K562 (cell line): Measurements from ENCODE around the gene GNGT2. TPM values are rescaled to one million over a fixed set of nuclear protein-coding genes. Genes with fewer than 3 reads are reported as not detected.

Experiments used
- ATAC-seq: fragments of 200-7000 bp; cut with Tn5 transposase; 3 replicates; pipeline ENCODE4 v1.9.1; 2020; ENCODE audit warnings: moderate library complexity
- BruUV-seq: library from RNA; stranded (reverse); fragments of 400-500 nt; replicated peaks from 2 replicates; lab custom pipeline; 2021; lab: Mats Ljungman, UMichigan
- CTCF ChIA-PET: fragments of 300-600 bp; formaldehyde crosslinking; extraction: SDS; loops from one replicate; lab custom pipeline; 2021; ENCODE audit warnings: low intra/inter-chr PET ratio; lab: Yijun Ruan, JAX
- POLR2A ChIA-PET: fragments of 300-600, 350-650 bp; sonication (Branson Sonifier 250); formaldehyde crosslinking; extraction: SDS; loops from one replicate; lab custom pipeline; 2021; ENCODE audit warnings: antibody characterized with exemption, inconsistent platforms; lab: Yijun Ruan, JAX
- DNase-seq, 4 experiments: peaks; one replicate each; pipeline versions ENCODE4 v3.0.0 to v3.0.0-alpha.2; 2011 to 2018; ENCODE audit warnings: low spot score in 3 of 4, mixed read lengths in 3 of 4; ENCODE audit errors: extremely low read depth in 1 of 4
- FAIRE-seq: peaks from 2 replicates; lab custom pipeline; 2011; peaks lifted over from hg19 to GRCh38; lab: Jason Lieb, UNC
- H2AFZ ChIP-seq: 2 replicates; pipeline ENCODE4 v1.6.0; 2011; ENCODE audit warnings: low read depth, low read length, control low read depth, inconsistent platforms
- H3K27ac ChIP-seq: fragments of 200-600 bp; 3 replicates; pipeline ENCODE4 v1.8.0; 2011; ENCODE audit warnings: low read depth, mild to moderate bottlenecking, control low read depth, inconsistent platforms, low read length, moderate library complexity, mixed read lengths; ENCODE audit errors: extremely low read depth
- H3K27me3 ChIP-seq, 2 experiments: fragments of 300-600 bp in 1 of 2; 2 replicates in 1 of 2; 3 replicates in 1 of 2; pipeline versions ENCODE4 v1.6.0 to v1.8.0; 2011; ENCODE audit warnings: inconsistent platforms in 2 of 2, low read length in 2 of 2, mild to moderate bottlenecking in 1 of 2, mixed read lengths in 1 of 2, moderate library complexity in 1 of 2; ENCODE audit not compliant: control insufficient read depth in 2 of 2, insufficient read depth in 2 of 2
- H3K36me3 ChIP-seq: fragments of 300-600 bp; 3 replicates; pipeline ENCODE4 v1.8.0; 2011; ENCODE audit warnings: mild to moderate bottlenecking, low read length, inconsistent platforms; ENCODE audit not compliant: control insufficient read depth, insufficient read depth
- H3K4me1 ChIP-seq, 2 experiments: fragments of 200-600 bp in 1 of 2; replicated peaks in 1 of 2; 2 replicates in 1 of 2; 3 replicates in 1 of 2; pipeline versions ENCODE4 v1.5.1 to v1.8.0; 2011; ENCODE audit warnings: inconsistent platforms in 2 of 2, low read length in 2 of 2, mild to moderate bottlenecking in 1 of 2, mixed read lengths in 1 of 2, moderate library complexity in 1 of 2; ENCODE audit not compliant: control insufficient read depth in 2 of 2, insufficient read depth in 2 of 2
- H3K4me2 ChIP-seq: 2 replicates; pipeline ENCODE4 v1.6.1; 2011; ENCODE audit warnings: low read length, control low read depth, inconsistent platforms, mixed read lengths; ENCODE audit not compliant: insufficient read depth
- H3K4me3 ChIP-seq: fragments of 200-600 bp; sonication (generic), shearing (Covaris generic); 2 replicates; pipeline ENCODE4 v1.5.1; 2016; ENCODE audit warnings: control low read depth, inconsistent platforms
- H3K79me2 ChIP-seq: fragments of 200-600 bp; 3 replicates; pipeline ENCODE4 v1.8.0; 2011; ENCODE audit warnings: low read length, inconsistent platforms; ENCODE audit not compliant: control insufficient read depth, insufficient read depth
- H3K9ac ChIP-seq, 2 experiments: 2 replicates each; pipeline versions ENCODE4 v1.6.0 to v1.6.1; 2011; ENCODE audit warnings: low read depth in 2 of 2, low read length in 2 of 2, control low read depth in 1 of 2, inconsistent platforms in 1 of 2, mild to moderate bottlenecking in 1 of 2, mixed read lengths in 1 of 2; ENCODE audit not compliant: insufficient read depth in 1 of 2
- H3K9me1 ChIP-seq: one replicate; pipeline ENCODE4 v1.6.0; 2011; ENCODE audit warnings: inconsistent platforms, mild to moderate bottlenecking, low read length, moderate library complexity; ENCODE audit not compliant: control insufficient read depth, insufficient read depth
- H3K9me3 ChIP-seq: replicated peaks from 2 replicates; pipeline ENCODE4 v1.5.1; 2011; ENCODE audit warnings: low read depth, low read length, inconsistent platforms; ENCODE audit not compliant: control insufficient read depth, insufficient read depth
- H4K20me1 ChIP-seq: replicated peaks from 2 replicates; pipeline ENCODE4 v1.6.1; 2011; ENCODE audit warnings: low read length, inconsistent platforms, mixed read lengths; ENCODE audit not compliant: control insufficient read depth, insufficient read depth
- C11orf30 ChIP-seq: fragments of 450-650 bp; IDR thresholded peaks from 2 replicates; pipeline ENCODE4 v1.6.1; 2016; ENCODE audit warnings: low read depth, mild to moderate bottlenecking
- CREB1 ChIP-seq, 2 experiments: sonication (generic) in 1 of 2; formaldehyde crosslinking in 1 of 2; IDR thresholded peaks; 2 replicates each; pipeline versions ENCODE4 v1.6.1 to v1.8.0; 2012 to 2022; ENCODE audit warnings: inconsistent platforms in 1 of 2, mild to moderate bottlenecking in 1 of 2, missing genetic modification reagents in 1 of 2, moderate library complexity in 1 of 2
- PHF21A ChIP-seq: fragments of 450-650 bp; IDR thresholded peaks from 2 replicates; pipeline ENCODE4 v1.6.1; 2017; ENCODE audit warnings: low read depth, borderline replicate concordance
- REST ChIP-seq, 2 experiments: fragments of 450-650 bp; formaldehyde crosslinking in 1 of 2; IDR thresholded peaks; 2 replicates each; pipeline versions ENCODE4 v1.4.0 to v1.6.1; 2014 to 2020; ENCODE audit warnings: mild to moderate bottlenecking in 2 of 2, borderline replicate concordance in 1 of 2, low read depth in 1 of 2
- ZNF583 ChIP-seq: fragments of 250-450 bp; sonication (Bioruptor Pico); IDR thresholded peaks from 2 replicates; pipeline ENCODE4 v1.4.0; 2020
- ZNF766 ChIP-seq: fragments of 200-800 bp; sonication (Bioruptor generic); conservative IDR thresholded peaks from 2 replicates; pipeline ENCODE4 v1.6.1; 2016; ENCODE audit warnings: missing genetic modification characterization, missing compliant biosample characterization
- ZNF785 ChIP-seq: fragments of 250-450 bp; sonication (Bioruptor Pico); IDR thresholded peaks from 2 replicates; pipeline ENCODE4 v1.4.0; 2020; ENCODE audit warnings: mild to moderate bottlenecking
- WGBS: fragments of 100-300 bp; shearing (Covaris generic); methylation state at CpG from one replicate; pipeline ENCODE4 v1.1.6; 2016; ENCODE audit warnings: low coverage, mixed read lengths; ENCODE audit not compliant: insufficient coverage; ENCODE audit errors: missing lambda C conversion rate; 5-methylcytosine and 5-hydroxymethylcytosine counted together
- in situ Hi-C: fragments of 300-500 bp; cut with MboI; formaldehyde crosslinking; loops from 4 replicates; pipeline ENCODE4 v1.15.0; 2018; ENCODE audit warnings: inconsistent platforms, mixed read lengths
- intact Hi-C: fragments of 100-400 bp; cut with micrococcal nuclease; formaldehyde crosslinking; loops from 2 replicates; pipeline ENCODE4 v1.14.2; 2022
- polyA plus RNA-seq, 8 experiments: library from polyadenylated mRNA; depleted of rRNA in 4 of 8; stranded (reverse) in 5 of 8; unstranded in 3 of 8; fragments of >200 nt; fragmentation: Nextera tagmentation in 2 of 8; fragmentation: Illumina TruSeq in 1 of 8; extraction: Ambion mirVana in 2 of 8; extraction: Trizol in 1 of 8; gene quantifications; 2 replicates each; pipeline versions ENCODE4 v1.2.1 to v1.2.3, GENCODE V29; 2011 to 2014; ENCODE audit warnings: inconsistent platforms in 1 of 8, missing spikeins in 1 of 8
- total RNA-seq, 7 experiments: library from RNA; depleted of rRNA in 6 of 7; stranded (reverse); fragments of >200 nt in 6 of 7; fragmentation: Illumina TruSeq in 2 of 7; extraction: Trizol in 2 of 7; gene quantifications; 2 replicates each; pipeline versions ENCODE4 v1.2.1 to v1.2.3, GENCODE V29; 2011 to 2021; ENCODE audit warnings: low replicate concordance in 1 of 7
- TF ChIP-seq, protein P1 (sequence below): IDR thresholded peaks from 2 replicates; pipeline ENCODE4 v1.6.1; 2011; ENCODE audit warnings: borderline replicate concordance, low read depth, mild to moderate bottlenecking, moderate library complexity, low read length; ENCODE audit not compliant: insufficient read depth, poor library complexity, severe bottlenecking
- TF ChIP-seq, protein P2 (sequence below): fragments of 250-450 bp; sonication (Bioruptor Pico); IDR thresholded peaks from 2 replicates; pipeline ENCODE4 v1.8.0; 2022; ENCODE audit warnings: moderate library complexity, mild to moderate bottlenecking, inconsistent platforms

Gene GNGT2
- total and polyA plus RNA-seq, 9 of the 15 experiments (the other 6 are each of a cell fraction or from before 2014, with no cell fraction given): not detected

- TF ChIP-seq, protein P1, sequence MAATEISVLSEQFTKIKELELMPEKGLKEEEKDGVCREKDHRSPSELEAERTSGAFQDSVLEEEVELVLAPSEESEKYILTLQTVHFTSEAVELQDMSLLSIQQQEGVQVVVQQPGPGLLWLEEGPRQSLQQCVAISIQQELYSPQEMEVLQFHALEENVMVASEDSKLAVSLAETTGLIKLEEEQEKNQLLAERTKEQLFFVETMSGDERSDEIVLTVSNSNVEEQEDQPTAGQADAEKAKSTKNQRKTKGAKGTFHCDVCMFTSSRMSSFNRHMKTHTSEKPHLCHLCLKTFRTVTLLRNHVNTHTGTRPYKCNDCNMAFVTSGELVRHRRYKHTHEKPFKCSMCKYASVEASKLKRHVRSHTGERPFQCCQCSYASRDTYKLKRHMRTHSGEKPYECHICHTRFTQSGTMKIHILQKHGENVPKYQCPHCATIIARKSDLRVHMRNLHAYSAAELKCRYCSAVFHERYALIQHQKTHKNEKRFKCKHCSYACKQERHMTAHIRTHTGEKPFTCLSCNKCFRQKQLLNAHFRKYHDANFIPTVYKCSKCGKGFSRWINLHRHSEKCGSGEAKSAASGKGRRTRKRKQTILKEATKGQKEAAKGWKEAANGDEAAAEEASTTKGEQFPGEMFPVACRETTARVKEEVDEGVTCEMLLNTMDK: no peak
- TF ChIP-seq ZNF785 (CRISPR knock-in tag) (no peak), ZNF766 (no peak), ZNF583 (no peak), CREB1 (IDR thresholded peaks at IDR 0.05) (no peak), CREB1 (CRISPR knock-in tag; IDR thresholded peaks at IDR 0.05) (no peak)
- TF ChIP-seq, protein P2, sequence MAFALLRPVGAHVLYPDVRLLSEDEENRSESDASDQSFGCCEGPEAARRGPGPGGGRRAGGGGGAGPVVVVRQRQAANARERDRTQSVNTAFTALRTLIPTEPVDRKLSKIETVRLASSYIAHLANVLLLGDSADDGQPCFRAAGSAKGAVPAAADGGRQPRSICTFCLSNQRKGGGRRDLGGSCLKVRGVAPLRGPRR (CRISPR knock-in tag): no peak
Measured at GRCh38 chr17:49200423-49201083, 9.8 kb downstream of the GNGT2 start (continued).

DNA sequence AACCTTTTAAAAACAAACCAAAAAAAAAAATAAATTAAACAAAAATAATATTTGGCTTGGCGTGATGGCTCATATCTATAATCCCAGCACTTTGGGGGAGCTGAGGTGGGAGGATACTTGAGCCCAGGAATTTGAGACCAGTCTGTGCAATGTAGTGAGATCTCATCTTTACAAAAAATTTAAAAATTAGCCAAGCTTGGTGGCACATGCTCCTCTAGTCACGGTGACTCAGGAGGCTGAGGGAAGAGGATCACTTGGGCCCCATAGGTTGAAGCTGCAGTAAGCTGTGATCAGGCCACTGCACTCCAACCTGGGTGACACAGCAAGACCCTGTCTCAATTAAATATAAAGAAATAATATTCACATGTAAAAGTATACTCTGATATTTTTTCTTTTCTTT is 12.2 kb downstream of the GNGT2 start:
- intact Hi-C loops: no loop called here
- WGBS: 16% methylated on average over 2 of the region's 2 CpGs
- no TSS peak for BruUV-seq
- Histone ChIP-seq H3K9me3 (no peaks in the 10 kb centered on the region), H3K27ac (no peak overlapping the region), H3K27me3 (peaks cover 3 to 12% of the 10 kb centered on the region in 2 experiments; a peak in 3 of 5 replicates), H3K9me1 (no peaks in the 10 kb centered on the region), H3K9ac (no peak overlapping the region), H3K79me2 (no peaks in the 10 kb centered on the region), H3K4me3 (no peak overlapping the region), H3K4me2 (no peak overlapping the region), H3K4me1 (peaks cover 4 to 7% of the 10 kb centered on the region in 2 experiments; a peak in 4 of 5 replicates), H4K20me1 (no peaks in the 10 kb centered on the region), H2AFZ (no peak overlapping the region), H3K36me3 (no peaks in the 10 kb centered on the region)
- ChIA-PET CTCF (no interaction called here), POLR2A (interaction anchor here (1.4 kb wide), 1 partner anchor 14 kb away, joined by 4 read pairs; no protein-coding TSS in a partner anchor)
- DNase-seq (no peak), FAIRE-seq (no peak), ATAC-seq (no peak; the same call in 2 of the 3 replicates)
- in situ Hi-C loops: no loop called here
- TF ChIP-seq PHF21A (no peak), C11orf30 (peak; percentile 50; the same call in 1 of the 2 replicates), REST (IDR thresholded peaks at IDR 0.05; ENCODE audit: borderline replicate concordance) (no peak), REST (CRISPR knock-in tag; IDR thresholded peaks at IDR 0.05; ENCODE audit: low read depth) (no peak)
